Measurements from ENCODE around the gene SCAF8.

SCAF8 gene

GRCh38 chr6:154876486-154877280, 143.5 kb downstream of the SCAF8 start:
- DNase-seq (ENCODE audit: low spot score) = no peak
- no peaks in the 10 kb centered on the region for H3K27me3 ChIP-seq (ENCODE audit: insufficient read depth, poor library complexity, severe bottlenecking)

DNA sequence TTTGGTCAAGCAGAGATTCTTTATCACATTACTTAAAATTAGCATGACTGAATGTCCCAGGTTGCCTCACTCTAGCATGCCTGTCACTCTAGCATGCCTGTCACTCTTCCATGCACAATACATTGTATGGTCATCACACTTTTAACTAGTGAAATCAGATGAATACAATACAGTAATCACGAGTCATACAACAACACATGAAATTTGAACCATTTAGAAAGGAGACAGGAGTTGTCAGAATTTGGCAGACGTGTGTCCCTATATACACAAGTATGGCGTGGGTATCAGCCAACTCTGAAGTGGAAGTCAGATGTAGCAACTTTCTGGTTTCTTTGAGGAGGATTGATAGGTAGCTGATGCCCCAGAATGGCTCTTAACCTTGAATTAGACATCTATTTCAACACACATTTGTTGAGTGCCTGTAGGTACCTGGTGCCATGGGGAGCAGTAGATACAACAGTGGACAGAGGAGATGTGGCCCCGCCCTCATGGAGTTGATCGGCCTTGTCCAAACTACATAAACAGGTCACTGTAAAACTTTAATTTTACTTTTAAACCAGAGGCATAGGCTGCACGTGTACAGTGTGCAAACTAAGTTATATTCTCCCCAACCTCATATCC, 145.8 kb downstream of the SCAF8 start:
- no peak for DNase-seq (ENCODE audit: low spot score)
- no peaks in the 10 kb centered on the region for H3K9me3 ChIP-seq (ENCODE audit: severe bottlenecking)
- H3K4me1 ChIP-seq (ENCODE audit: insufficient read depth, poor library complexity, severe bottlenecking) = no peaks in the 10 kb centered on the region
- H3K4me3 ChIP-seq (ENCODE audit: severe bottlenecking) = no peak overlapping the region
- no peak overlapping the region for H3K27ac ChIP-seq (ENCODE audit: poor library complexity, severe bottlenecking)
- no peaks in the 10 kb centered on the region for H3K36me3 ChIP-seq (ENCODE audit: low read depth)
- no peak for ATAC-seq (ENCODE audit: low read depth)
- no peaks in the 10 kb centered on the region for H3K27me3 ChIP-seq (ENCODE audit: insufficient read depth, poor library complexity, severe bottlenecking)
- TF ChIP-seq CTCF (IDR thresholded peaks at IDR 0.05; ENCODE audit: poor library complexity, severe bottlenecking) = no peak

More at GRCh38 chr6:154876486-154877280, 143.5 kb downstream of the SCAF8 start:
- Histone ChIP-seq H3K9me3 (ENCODE audit: severe bottlenecking) (no peaks in the 10 kb centered on the region), H3K36me3 (ENCODE audit: low read depth) (no peaks in the 10 kb centered on the region), H3K4me1 (ENCODE audit: insufficient read depth, poor library complexity, severe bottlenecking) (no peaks in the 10 kb centered on the region), H3K4me3 (ENCODE audit: severe bottlenecking) (no peak overlapping the region), H3K27ac (ENCODE audit: poor library complexity, severe bottlenecking) (no peak overlapping the region)
- no peak for TF ChIP-seq CTCF (IDR thresholded peaks at IDR 0.05; ENCODE audit: poor library complexity, severe bottlenecking)
- ATAC-seq (ENCODE audit: low read depth) = no peak

DNA sequence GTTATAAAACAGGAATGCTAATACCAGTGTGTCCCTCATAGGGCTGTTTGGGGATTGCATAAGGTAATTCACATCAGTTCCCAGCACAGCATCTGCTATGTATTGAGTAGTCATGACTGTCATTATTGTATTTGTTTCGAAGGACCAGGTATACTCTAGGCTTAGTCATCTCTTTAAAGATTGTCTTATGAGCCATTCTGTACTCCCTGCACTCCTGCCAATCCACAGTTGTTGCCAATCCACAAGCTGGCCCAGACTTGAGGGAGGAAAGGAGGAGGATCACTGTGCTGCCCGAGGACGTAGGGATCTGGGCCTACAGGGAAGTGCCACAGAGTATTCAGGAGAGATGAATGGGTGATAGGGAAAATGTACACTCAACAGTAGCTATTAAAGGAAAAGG, 148.9 kb downstream of the SCAF8 start:
- Histone ChIP-seq H3K9me3 (ENCODE audit: severe bottlenecking) (no peaks in the 10 kb centered on the region), H3K36me3 (ENCODE audit: low read depth) (no peaks in the 10 kb centered on the region), H3K27me3 (ENCODE audit: insufficient read depth, poor library complexity, severe bottlenecking) (no peaks in the 10 kb centered on the region), H3K4me3 (ENCODE audit: severe bottlenecking) (no peak overlapping the region), H3K27ac (ENCODE audit: poor library complexity, severe bottlenecking) (no peak overlapping the region), H3K4me1 (ENCODE audit: insufficient read depth, poor library complexity, severe bottlenecking) (no peaks in the 10 kb centered on the region)
- TF ChIP-seq CTCF (IDR thresholded peaks at IDR 0.05; ENCODE audit: poor library complexity, severe bottlenecking) = no peak
- no peak for DNase-seq (ENCODE audit: low spot score)
- peak; percentile 97 for ATAC-seq (ENCODE audit: low read depth)

Data from RWPE2 (cell line).